Ovary (tissue), 9 donors: ENCODE data around the gene CASTOR2. TPM values are rescaled to one million over a fixed set of nuclear protein-coding genes. Genes with fewer than 3 reads are reported as not detected.
"Not testable (repeated sequence)": the region's sequence is repeated elsewhere in the genome, so short reads cannot be mapped to it uniquely, and the experiment has no call there.

Experiments
- DNase-seq, 5 donors: peaks; one replicate each; pipeline ENCODE4 v3.0.0-alpha.2; 2019 to 2020
- H3K27ac ChIP-seq, 2 donors: fragments of 200-600 bp; one replicate each; pipeline versions ENCODE4 v1.5.1 to v1.8.0; 2019 to 2022
- H3K27me3 ChIP-seq: fragments of 200-600 bp; one replicate; pipeline ENCODE4 v1.8.0; 2022
- H3K36me3 ChIP-seq: fragments of 200-600 bp; sonication (generic); one replicate; pipeline ENCODE4 v1.5.1; 2019
- H3K4me1 ChIP-seq: one replicate; pipeline ENCODE4 v1.8.1; 2013; ENCODE audit warnings: mild to moderate bottlenecking, moderate library complexity; ENCODE audit not compliant: insufficient read depth
- H3K4me3 ChIP-seq: fragments of 200-600 bp; sonication (generic); one replicate; pipeline ENCODE4 v1.5.1; 2017
- H3K9me3 ChIP-seq, 2 donors: fragments of 200-600 bp in 1 of 2; sonication (generic) in 1 of 2; one replicate each; pipeline versions ENCODE4 v1.5.1 to v1.8.1; 2013 to 2019; ENCODE audit warnings: mild to moderate bottlenecking in 1 of 2, moderate library complexity in 1 of 2
- CTCF ChIP-seq, 3 donors: fragments of 450-650 bp in 2 of 3; fragments of 200-600 bp in 1 of 3; IDR thresholded peaks; one replicate each; pipeline versions ENCODE4 v1.5.1 to v1.8.0; 2016 to 2022; ENCODE audit warnings: antibody characterized with exemption in 3 of 3, mild to moderate bottlenecking in 1 of 3
- EP300 ChIP-seq: sonication (generic); formaldehyde crosslinking; IDR thresholded peaks from one replicate; pipeline ENCODE4 v1.6.1; 2017; ENCODE audit warnings: antibody characterized with exemption
- POLR2A ChIP-seq: fragments of 450-650 bp; IDR thresholded peaks from one replicate; pipeline ENCODE4 v1.6.1; 2017; ENCODE audit warnings: antibody characterized with exemption, mild to moderate bottlenecking, moderate library complexity
- WGBS, 3 donors: extraction: QIAGEN DNeasy Blood & Tissue Kit in 1 of 3; methylation state at CpG; one replicate each; pipeline versions ENCODE4 v1.1.5 to v1.1.7; 2013 to 2017; 5-methylcytosine and 5-hydroxymethylcytosine counted together
- intact Hi-C, 4 donors: fragments of 100-400 bp; cut with DNase I; formaldehyde crosslinking; loops; one replicate each; pipeline versions ENCODE4 v1.11.0 to v1.15.1; 2022 to 2023
- polyA plus RNA-seq, 2 donors: library from polyadenylated mRNA; stranded (reverse); fragments of 200-250 nt in 1 of 2; fragments of 350-450 nt in 1 of 2; fragmentation: Illumina TruSeq in 1 of 2; extraction: RNeasy Lipid Tissue Mini Kit (QIAGEN cat#74804) in 1 of 2; gene quantifications; one replicate each; pipeline ENCODE4 v1.2.3, GENCODE V29; 2013 to 2014
- total RNA-seq, 7 donors: library from RNA; depleted of rRNA in 2 of 7; stranded (reverse); fragments of >200 nt in 2 of 7; fragmentation: NEBNext Ultra II Directional in 3 of 7; extraction: Animal tissue kit (Norgen Biotek cat#: 25700) in 3 of 7; gene quantifications; one replicate each; pipeline versions ENCODE4 v1.1.0 to v1.2.4, GENCODE V29; 2016 to 2023
- donor health status: DM: no; HTN: no; CAD: no; lungs with moderate emphysema.
- donor health status: DM: no; HTN: no; CAD: no.
- donor health status: Bipolar disorder and iron deficiency.
- donor health status: DM: yes; HTN: yes; CAD: no.
- donor health status: DM: no; HTN: no; CAD: no.
- donor health status: DM: yes; HTN: yes; CAD: no.

CASTOR2 gene
- total and polyA plus RNA-seq, 9 donors: 1.9 to 34.4 (median 13.3) TPM

DNA sequence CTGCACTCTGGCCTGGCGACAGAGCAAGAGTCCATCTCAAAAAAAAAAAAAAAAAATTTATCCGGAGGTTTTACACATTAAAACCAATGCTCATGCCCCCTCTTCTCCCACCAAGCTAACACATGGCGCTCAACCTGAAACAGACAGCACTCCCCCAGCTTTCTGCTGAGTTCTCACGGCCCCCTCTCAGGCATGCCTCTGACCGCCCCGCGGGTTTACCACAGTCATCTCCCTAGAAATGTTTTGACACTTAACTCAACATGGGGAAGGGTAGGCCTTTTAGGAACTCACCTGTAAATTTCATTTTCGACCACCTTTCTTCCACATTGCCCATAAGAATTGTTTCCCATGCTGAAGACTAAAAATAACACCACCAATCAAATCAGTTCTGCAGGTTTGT is 99.8 kb downstream of the CASTOR2 start:
- Histone ChIP-seq H3K27me3 (no peaks in the 10 kb centered on the region), H3K4me1 (no peaks in the 10 kb centered on the region), H3K27ac (no peak overlapping the region), H3K36me3 (no peaks in the 10 kb centered on the region), H3K9me3 (no peaks in the 10 kb centered on the region), H3K4me3 (no peak overlapping the region)
- intact Hi-C loops: no loop called here
- WGBS, 3 donors: 81 to 96% (median 86%) methylated on average over 8 of the region's 8 CpGs
- TF ChIP-seq POLR2A (no peak), CTCF (IDR thresholded peaks at IDR 0.05) (no peak), EP300 (no peak)
- DNase-seq: peak in 2 of 5 donors; percentile 7 to 21

- TF ChIP-seq EP300 (no peak), POLR2A (no peak), CTCF (IDR thresholded peaks at IDR 0.05) (no peak)
- Histone ChIP-seq H3K27me3 (no peaks in the 10 kb centered on the region), H3K36me3 (no peaks in the 10 kb centered on the region), H3K4me1 (no peaks in the 10 kb centered on the region), H3K9me3 (no peaks in the 10 kb centered on the region), H3K27ac (no peak overlapping the region), H3K4me3 (no peak overlapping the region)
- intact Hi-C loops: no loop called here
- WGBS, 3 donors: 93 to 94% (median 94%) methylated on average over 8 of the region's 8 CpGs
- DNase-seq: peak in 2 of 5 donors; percentile 8 to 15
These were observed 100.3 kb downstream of the CASTOR2 start for GRCh38 chr7:75064801-75065200.

- Histone ChIP-seq H3K9me3 (no peaks in the 10 kb centered on the region), H3K36me3 (no peaks in the 10 kb centered on the region), H3K4me1 (no peaks in the 10 kb centered on the region), H3K27me3 (no peaks in the 10 kb centered on the region), H3K4me3 (no peak overlapping the region), H3K27ac (no peak overlapping the region)
- DNase-seq: peak in 2 of 5 donors; percentile 6 to 12
- 92 to 96% (median 95%) methylated on average over 9 of the region's 9 CpGs for WGBS, 3 donors
- intact Hi-C loops: no loop called here
- TF ChIP-seq CTCF (IDR thresholded peaks at IDR 0.05) (no peak), EP300 (no peak), POLR2A (no peak)
These were observed 102.0 kb downstream of the CASTOR2 start for GRCh38 chr7:75066521-75066920.

- Histone ChIP-seq H3K36me3 (no peaks in the 10 kb centered on the region), H3K4me3 (peak overlapping the region; percentile 96), H3K4me1 (peaks cover 9% of the 10 kb centered on the region), H3K27me3 (no peaks in the 10 kb centered on the region), H3K9me3 (no peaks in the 10 kb centered on the region), H3K27ac (peak overlapping the region; percentile 62 to 94)
- TF ChIP-seq CTCF (IDR thresholded peaks at IDR 0.05): no peak
- TF ChIP-seq EP300: no peak
- no peak for TF ChIP-seq POLR2A
- no peak for DNase-seq
- WGBS, 3 donors: 1 to 2% (median 2%) methylated on average over 9 of the region's 9 CpGs
- intact Hi-C loops: loop anchor here in 1 of 4 donors (5.0 kb wide), 1 partner anchor 974 kb away; the partner anchor contains the start of genes MDH2 and STYXL1
These were observed 108.4 kb downstream of the CASTOR2 start for GRCh38 chr7:75072981-75073283.

- Histone ChIP-seq H3K27ac (peak overlapping the region in 1 of 2 donors; percentile 94), H3K4me3 (peak overlapping the region; percentile 96)
- WGBS, 3 donors: 54 to 84% (median 71%) methylated on average over 4 to 6 of the region's 8 CpGs
- not testable (repeated sequence) for H3K36me3 ChIP-seq, H3K27me3 ChIP-seq, H3K9me3 ChIP-seq, H3K4me1 ChIP-seq
- intact Hi-C loops: loop anchor here in 1 of 4 donors (5.0 kb wide), 1 partner anchor 973 kb away; the partner anchor contains the start of genes MDH2 and STYXL1
- DNase-seq: peak in 1 of 5 donors; percentile 11
These were observed 109.7 kb downstream of the CASTOR2 start for GRCh38 chr7:75074262-75074641.

Other genes starting within 250 kb of the CASTOR2 start
- gene NCF1, start 190.7 kb upstream of the CASTOR2 start, total RNA-seq: 1 to 10 TPM in 3 of 7 donors, under 1 TPM in 4; 0.23 to 1.9 (median 0.83) TPM
- 1 to 10 TPM in 1 of 2 donors, under 1 TPM in 1; 0.69 to 3.6 TPM for gene NCF1, start 190.7 kb upstream of the CASTOR2 start, polyA plus RNA-seq
- 10 to 100 TPM; 16.3 to 46.7 (median 27.7) TPM for gene GTF2IRD2, start 113.1 kb upstream of the CASTOR2 start, total RNA-seq
- 10 to 100 TPM; 22.6 to 23.9 TPM for gene GTF2IRD2, start 113.1 kb upstream of the CASTOR2 start, polyA plus RNA-seq
- gene RCC1L, start 109.1 kb downstream of the CASTOR2 start, total RNA-seq: 10 to 100 TPM; 16.7 to 37.2 (median 33.2) TPM
- gene RCC1L, start 109.1 kb downstream of the CASTOR2 start, polyA plus RNA-seq: 10 to 100 TPM; 35.2 to 49.8 TPM
- gene GTF2IRD2B, start 127.9 kb downstream of the CASTOR2 start, total RNA-seq: 10 to 100 TPM; 65.6 to 92.1 (median 77.7) TPM
- 10 to 100 TPM; 41.2 to 47.4 TPM for gene GTF2IRD2B, start 127.9 kb downstream of the CASTOR2 start, polyA plus RNA-seq